ENCODE measurements around the gene SYT9. TPM values are rescaled to one million over a fixed set of nuclear protein-coding genes. Genes with fewer than 3 reads are reported as not detected.

The SYT9 gene
- 1 to 10 TPM; 4.5 to 5.7 (median 5.6) TPM for polyA plus RNA-seq (ENCODE audit: insufficient read length in 3 of 3)

GRCh38 chr11:7251836-7252682 lies at the start of gene SYT9:
SYT9 (plus strand) TSS chr11:7251904; CDS start chr11:7252187, 283 bp downstream.
- DNase-seq (ENCODE audit: low read depth in 3 of 3, low spot score in 2 of 3), result peak in 2 of 3 donors; percentile 9 to 32

- no peak for DNase-seq (ENCODE audit: low read depth in 3 of 3, low spot score in 2 of 3)
These were observed 49.3 kb upstream of the SYT9 start for GRCh38 chr11:7202412-7202811.

- no peak for DNase-seq (ENCODE audit: low read depth in 3 of 3, low spot score in 2 of 3)
These were observed 46.9 kb upstream of the SYT9 start for GRCh38 chr11:7204778-7205177.

- no peak for DNase-seq (ENCODE audit: low read depth in 3 of 3, low spot score in 2 of 3)
These were observed 43.3 kb upstream of the SYT9 start for GRCh38 chr11:7208391-7208790.

- DNase-seq (ENCODE audit: low read depth in 3 of 3, low spot score in 2 of 3), result no peak
These were observed 32.2 kb upstream of the SYT9 start for GRCh38 chr11:7219491-7219890.

- no peak for DNase-seq (ENCODE audit: low read depth in 3 of 3, low spot score in 2 of 3)
These were observed 31.1 kb upstream of the SYT9 start for GRCh38 chr11:7220636-7221035.

- DNase-seq (ENCODE audit: low read depth in 3 of 3, low spot score in 2 of 3), result no peak
These were observed 29.1 kb upstream of the SYT9 start for GRCh38 chr11:7222619-7223018.

- DNase-seq (ENCODE audit: low read depth in 3 of 3, low spot score in 2 of 3), result no peak
These were observed 11.8 kb upstream of the SYT9 start for GRCh38 chr11:7239877-7240276.

GRCh38 chr11:7245341-7245740 lies 6.4 kb upstream of the SYT9 start:
- DNase-seq (ENCODE audit: low read depth in 3 of 3, low spot score in 2 of 3), result no peak

- DNase-seq (ENCODE audit: low read depth in 3 of 3, low spot score in 2 of 3), result no peak
These were observed 5.5 kb upstream of the SYT9 start for GRCh38 chr11:7246179-7246578.

GRCh38 chr11:7250166-7250565 lies 1.5 kb upstream of the SYT9 start:
- no peak for DNase-seq (ENCODE audit: low read depth in 3 of 3, low spot score in 2 of 3)

GRCh38 chr11:7251487-7251835 lies 243 bp upstream of the SYT9 start:
- peak in 1 of 3 donors; percentile 1 for DNase-seq (ENCODE audit: low read depth in 3 of 3, low spot score in 2 of 3)

GRCh38 chr11:7252683-7253213 lies 1.0 kb downstream of the SYT9 start:
- DNase-seq (ENCODE audit: low read depth in 3 of 3, low spot score in 2 of 3), result no peak

- DNase-seq (ENCODE audit: low read depth in 3 of 3, low spot score in 2 of 3), result no peak
These were observed 2.1 kb downstream of the SYT9 start for GRCh38 chr11:7253800-7254199.

GRCh38 chr11:7254731-7255291 lies 3.1 kb downstream of the SYT9 start:
- DNase-seq (ENCODE audit: low read depth in 3 of 3, low spot score in 2 of 3), result no peak

- DNase-seq (ENCODE audit: low read depth in 3 of 3, low spot score in 2 of 3), result no peak
These were observed 5.2 kb downstream of the SYT9 start for GRCh38 chr11:7256943-7257342.

GRCh38 chr11:7257724-7258123 lies 6.0 kb downstream of the SYT9 start:
- DNase-seq (ENCODE audit: low read depth in 3 of 3, low spot score in 2 of 3), result no peak

- no peak for DNase-seq (ENCODE audit: low read depth in 3 of 3, low spot score in 2 of 3)
These were observed 9.9 kb downstream of the SYT9 start for GRCh38 chr11:7261578-7261977.

- DNase-seq (ENCODE audit: low read depth in 3 of 3, low spot score in 2 of 3), result no peak
These were observed 11.0 kb downstream of the SYT9 start for GRCh38 chr11:7262672-7263071.

GRCh38 chr11:7263842-7264241 lies 12.1 kb downstream of the SYT9 start:
- DNase-seq (ENCODE audit: low read depth in 3 of 3, low spot score in 2 of 3), result no peak

GRCh38 chr11:7268758-7269157 lies 17.1 kb downstream of the SYT9 start:
- no peak for DNase-seq (ENCODE audit: low read depth in 3 of 3, low spot score in 2 of 3)

- DNase-seq (ENCODE audit: low read depth in 3 of 3, low spot score in 2 of 3), result no peak
These were observed 18.6 kb downstream of the SYT9 start for GRCh38 chr11:7270233-7270865.

Data from right renal cortex interstitium (tissue), 3 donors.